ENCODE measurements around the gene FZD4.
"Not testable (repeated sequence)": the region's sequence is repeated elsewhere in the genome, so short reads cannot be mapped to it uniquely, and the experiment has no call there.

Gene FZD4

DNA sequence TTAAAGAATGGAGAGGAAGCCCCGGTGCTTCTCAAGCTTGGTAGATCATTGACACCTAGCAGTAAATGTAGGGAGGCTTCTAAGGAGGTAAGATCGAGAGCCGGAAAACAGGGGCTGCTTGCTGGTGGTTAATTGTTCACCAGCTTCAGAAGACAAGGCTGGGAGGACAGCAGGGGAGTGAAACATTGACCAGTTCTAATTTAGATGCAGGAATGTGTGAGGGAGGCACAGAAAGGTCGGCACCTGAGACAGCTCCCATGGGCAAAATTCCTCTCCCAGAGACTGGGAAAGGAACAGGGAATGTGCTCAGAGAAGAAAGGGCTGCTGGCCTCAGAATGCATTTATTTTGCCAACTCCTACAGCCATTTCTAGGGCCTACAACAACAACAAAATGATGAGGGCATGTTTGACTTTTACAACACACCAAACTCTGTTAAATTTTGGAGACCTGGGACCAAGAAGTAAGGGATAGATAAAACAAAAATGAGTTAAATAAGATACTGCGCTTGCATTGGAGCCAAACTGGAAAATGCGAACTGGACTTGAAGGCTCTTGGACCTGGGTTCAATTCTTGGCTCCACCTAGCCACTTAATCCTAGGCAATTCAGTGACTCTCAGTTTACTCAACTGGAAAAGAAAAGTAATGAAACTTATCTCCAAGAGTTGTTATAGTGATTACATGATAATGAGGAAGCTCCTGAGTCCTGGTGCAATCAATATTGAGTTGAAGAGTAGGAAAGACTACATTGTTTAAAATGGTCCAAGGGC, 31.0 kb downstream of the FZD4 start:
- no peak overlapping the region for H3K27ac ChIP-seq

DNA sequence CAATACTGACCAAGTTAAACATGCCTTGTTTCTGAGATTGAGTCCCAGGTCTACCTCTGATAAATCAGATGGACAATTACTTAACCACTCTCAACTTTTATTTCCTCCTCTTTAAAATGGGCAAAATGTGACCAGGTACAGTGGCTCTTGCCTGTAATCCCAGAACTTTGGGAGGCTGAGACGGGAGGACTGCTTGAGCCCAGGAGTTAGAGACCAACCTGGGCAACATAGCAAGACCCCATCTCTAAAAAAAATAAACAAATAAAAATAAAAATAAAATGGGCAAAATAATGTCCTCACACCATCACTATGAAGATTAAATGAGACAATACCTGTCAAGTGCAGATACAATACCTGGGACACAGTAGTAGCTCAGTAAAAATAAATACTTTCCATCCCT, 33.0 kb downstream of the FZD4 start:
- TF ChIP-seq ZFX (IDR thresholded peaks at IDR 0.05), result no peak
- TF ChIP-seq, protein P1, sequence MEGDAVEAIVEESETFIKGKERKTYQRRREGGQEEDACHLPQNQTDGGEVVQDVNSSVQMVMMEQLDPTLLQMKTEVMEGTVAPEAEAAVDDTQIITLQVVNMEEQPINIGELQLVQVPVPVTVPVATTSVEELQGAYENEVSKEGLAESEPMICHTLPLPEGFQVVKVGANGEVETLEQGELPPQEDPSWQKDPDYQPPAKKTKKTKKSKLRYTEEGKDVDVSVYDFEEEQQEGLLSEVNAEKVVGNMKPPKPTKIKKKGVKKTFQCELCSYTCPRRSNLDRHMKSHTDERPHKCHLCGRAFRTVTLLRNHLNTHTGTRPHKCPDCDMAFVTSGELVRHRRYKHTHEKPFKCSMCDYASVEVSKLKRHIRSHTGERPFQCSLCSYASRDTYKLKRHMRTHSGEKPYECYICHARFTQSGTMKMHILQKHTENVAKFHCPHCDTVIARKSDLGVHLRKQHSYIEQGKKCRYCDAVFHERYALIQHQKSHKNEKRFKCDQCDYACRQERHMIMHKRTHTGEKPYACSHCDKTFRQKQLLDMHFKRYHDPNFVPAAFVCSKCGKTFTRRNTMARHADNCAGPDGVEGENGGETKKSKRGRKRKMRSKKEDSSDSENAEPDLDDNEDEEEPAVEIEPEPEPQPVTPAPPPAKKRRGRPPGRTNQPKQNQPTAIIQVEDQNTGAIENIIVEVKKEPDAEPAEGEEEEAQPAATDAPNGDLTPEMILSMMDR (conservative IDR thresholded peaks at IDR 0.05), result no peak
- H3K27ac ChIP-seq, result no peak overlapping the region

More for the DNA sequence above, 31.0 kb downstream of the FZD4 start:
- TF ChIP-seq, protein P1 (conservative IDR thresholded peaks at IDR 0.05), result no peak
- no peak for TF ChIP-seq ZFX (IDR thresholded peaks at IDR 0.05)

DNA sequence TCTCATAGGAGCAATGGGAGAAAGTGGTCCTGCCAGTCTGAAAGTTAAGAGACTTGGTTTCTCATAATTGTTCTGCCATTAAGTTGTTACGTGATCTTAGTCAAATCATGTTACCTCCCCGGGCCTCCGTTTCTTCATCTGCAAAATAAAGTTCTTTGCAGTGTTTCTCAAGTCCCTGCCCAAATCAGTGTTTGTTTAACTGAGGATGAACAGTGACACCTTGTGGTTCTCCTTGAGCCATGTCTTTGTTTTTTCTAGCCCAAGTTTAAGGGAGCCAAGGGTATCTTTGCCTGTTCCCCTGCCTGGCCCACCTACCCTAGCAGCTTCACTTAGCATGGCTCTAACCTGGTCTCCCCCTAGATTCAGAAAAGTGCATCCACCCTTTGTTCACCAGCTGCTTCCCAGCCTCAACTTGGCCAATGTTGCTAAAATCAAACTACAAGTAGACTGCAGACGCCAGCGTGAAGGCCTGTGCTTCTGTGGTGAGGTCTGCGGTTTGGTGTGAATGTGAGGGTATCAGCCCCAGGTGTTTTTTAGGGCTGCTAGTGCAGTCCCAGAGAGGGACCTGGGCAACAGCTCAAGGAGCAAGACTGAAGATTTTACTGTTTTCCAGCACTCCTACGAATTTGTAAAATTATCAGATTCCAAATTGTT, 35.5 kb downstream of the FZD4 start:
- TF ChIP-seq, protein P1 (conservative IDR thresholded peaks at IDR 0.05), result peak; percentile 84
- no peak for TF ChIP-seq ZFX (IDR thresholded peaks at IDR 0.05)
- H3K27ac ChIP-seq, result no peak overlapping the region

DNA sequence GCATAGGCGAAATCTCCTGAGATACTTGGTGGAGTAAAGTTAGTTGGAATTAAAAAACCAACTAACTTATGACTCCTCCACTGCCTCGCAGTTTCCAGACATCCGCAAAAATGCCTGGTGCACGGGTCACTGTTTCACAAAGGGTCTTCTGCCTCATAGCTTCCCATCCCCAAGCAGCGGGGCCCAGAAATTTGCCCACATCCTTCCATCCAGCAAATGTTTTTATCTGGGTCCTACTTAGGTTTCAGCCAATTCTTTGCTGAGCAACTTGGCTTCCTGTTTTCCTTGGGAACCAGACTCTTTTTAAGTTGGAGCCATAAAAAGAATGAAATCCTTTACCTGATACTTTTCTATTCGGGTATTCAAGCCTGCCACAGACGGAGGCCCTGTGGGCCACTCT, 36.2 kb downstream of the FZD4 start:
- no peak overlapping the region for H3K27ac ChIP-seq
- TF ChIP-seq, protein P1 (conservative IDR thresholded peaks at IDR 0.05), result no peak
- TF ChIP-seq ZFX (IDR thresholded peaks at IDR 0.05), result no peak

DNA sequence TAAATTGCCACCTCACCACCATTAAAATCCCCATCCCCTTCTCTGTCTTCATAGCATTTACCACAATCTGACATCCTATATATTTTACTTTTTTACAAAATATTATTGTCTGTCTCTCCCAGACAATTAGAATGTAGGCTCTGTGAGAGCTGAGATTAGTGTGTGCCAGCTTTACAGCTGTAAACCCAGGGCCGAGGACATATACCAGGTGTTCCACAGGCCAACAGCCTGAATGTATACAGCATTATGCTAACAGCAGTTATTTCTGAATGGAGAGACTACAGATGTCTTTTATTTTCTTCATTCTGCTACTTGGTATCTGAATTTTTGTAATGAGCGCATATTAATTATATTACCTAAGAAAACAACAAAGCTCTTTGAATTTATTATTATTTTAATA, 36.7 kb downstream of the FZD4 start:
- TF ChIP-seq, protein P1 (conservative IDR thresholded peaks at IDR 0.05), result no peak
- TF ChIP-seq ZFX (IDR thresholded peaks at IDR 0.05), result no peak
- no peak overlapping the region for H3K27ac ChIP-seq

DNA sequence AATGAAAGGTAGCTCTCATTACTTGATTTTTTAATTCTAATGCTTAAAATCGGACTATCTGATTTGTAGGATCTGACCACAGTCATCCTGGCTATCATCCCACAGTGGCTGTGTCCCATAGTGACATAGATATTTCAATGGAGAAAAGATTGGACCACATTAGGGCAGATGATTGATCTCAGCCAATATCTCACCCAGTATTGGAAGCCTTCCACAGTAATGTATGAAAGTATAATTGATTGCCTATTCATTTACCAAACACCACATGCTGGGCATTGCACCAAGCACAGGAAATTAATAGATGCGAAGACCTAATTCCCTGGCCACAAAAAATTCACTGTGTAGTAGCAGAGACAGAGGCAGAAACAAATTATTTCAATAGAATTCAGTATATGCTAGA, 37.6 kb downstream of the FZD4 start:
- no peak overlapping the region for H3K27ac ChIP-seq
- TF ChIP-seq, protein P1 (conservative IDR thresholded peaks at IDR 0.05), result no peak
- TF ChIP-seq ZFX (IDR thresholded peaks at IDR 0.05), result no peak

DNA sequence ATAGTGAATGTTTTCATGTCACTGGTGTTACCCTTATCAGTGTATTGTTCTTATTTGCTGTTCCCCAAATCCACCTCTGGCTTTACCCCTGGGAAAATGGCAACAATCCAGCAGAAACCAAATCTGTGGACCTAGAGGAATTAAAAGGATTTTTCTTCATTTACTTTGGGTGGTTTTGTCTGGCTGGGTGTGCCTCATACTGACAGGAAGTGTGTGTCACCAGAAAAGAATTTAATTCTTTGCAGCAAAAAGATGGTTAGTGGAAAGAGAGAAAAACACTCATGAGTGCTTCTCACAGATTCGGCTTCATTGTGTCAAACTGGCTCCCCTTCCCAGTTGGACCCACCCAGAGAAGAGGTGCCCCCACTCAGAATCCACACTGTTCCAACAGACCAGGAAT, 38.9 kb downstream of the FZD4 start:
- TF ChIP-seq ZFX (IDR thresholded peaks at IDR 0.05), result no peak
- TF ChIP-seq, protein P1 (conservative IDR thresholded peaks at IDR 0.05), result no peak
- H3K27ac ChIP-seq, result no peak overlapping the region

DNA sequence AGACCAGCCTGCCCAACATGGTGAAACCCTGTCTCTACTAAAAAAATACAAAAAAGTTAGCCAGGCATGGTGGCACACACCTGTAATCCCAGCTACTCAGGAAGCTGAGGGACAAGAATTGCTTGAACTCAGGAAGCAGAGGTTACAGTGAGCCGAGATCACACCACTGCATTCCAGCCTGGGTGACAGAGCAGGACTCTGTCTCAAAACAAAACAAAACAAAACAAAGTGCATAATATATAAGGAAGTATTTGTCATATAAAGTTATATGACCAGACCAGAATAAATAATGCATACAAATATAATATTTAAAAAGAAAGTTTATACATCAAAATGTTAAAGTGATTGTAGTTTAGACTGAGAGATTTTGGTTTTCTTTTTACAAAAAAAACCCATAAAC, 39.3 kb downstream of the FZD4 start:
- H3K27ac ChIP-seq, result not testable (repeated sequence)
